Erythroblast (primary cell): ENCODE measurements around the gene MAST2.

ENCODE experiments used
- DNase-seq, 2 experiments: peaks; one replicate each; lab custom pipeline; 2025; lab: John Stamatoyannopoulos, UW
- GATA1 ChIP-seq: IDR thresholded peaks from 2 replicates; pipeline ENCODE4 v1.6.1; 2011; ENCODE audit warnings: low read depth, mild to moderate bottlenecking, control low read depth, low read length, moderate library complexity
- POLR2A ChIP-seq: IDR thresholded peaks from 2 replicates; pipeline ENCODE4 v1.6.1; 2011; ENCODE audit warnings: mild to moderate bottlenecking, low read length

MAST2 gene

GRCh38 chr1:45803299-45803780, at the start of gene MAST2:
Gene MAST2 (plus strand): TSS chr1:45803612. CDS start chr1:45803896, 284 bp downstream.
- TF ChIP-seq POLR2A (peak; percentile 56), GATA1 (no peak)
- peak; percentile 91 to 95 for DNase-seq

DNA sequence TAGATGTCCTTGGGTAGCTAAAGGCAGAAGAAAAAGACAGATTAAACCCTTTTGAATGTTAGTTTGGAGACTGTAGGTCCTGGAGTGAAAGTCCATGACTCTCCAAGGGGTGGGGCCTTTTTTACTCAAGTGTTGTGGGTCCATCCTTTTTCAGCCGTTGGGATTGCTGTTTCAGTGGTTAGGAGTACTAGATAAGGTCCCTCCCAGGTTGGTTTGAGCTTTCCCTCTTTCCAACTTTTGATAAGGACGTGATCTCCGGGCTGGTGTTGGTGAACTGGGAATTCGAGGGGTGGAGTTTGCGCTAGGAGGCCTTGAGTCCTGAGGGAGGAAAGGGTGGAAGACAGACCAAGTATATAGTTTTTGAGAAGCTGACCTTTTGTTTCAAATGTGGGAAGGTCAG, 47.7 kb upstream of the MAST2 start:
- DNase-seq: no peak
- no peak for TF ChIP-seq GATA1
- no peak for TF ChIP-seq POLR2A

DNA sequence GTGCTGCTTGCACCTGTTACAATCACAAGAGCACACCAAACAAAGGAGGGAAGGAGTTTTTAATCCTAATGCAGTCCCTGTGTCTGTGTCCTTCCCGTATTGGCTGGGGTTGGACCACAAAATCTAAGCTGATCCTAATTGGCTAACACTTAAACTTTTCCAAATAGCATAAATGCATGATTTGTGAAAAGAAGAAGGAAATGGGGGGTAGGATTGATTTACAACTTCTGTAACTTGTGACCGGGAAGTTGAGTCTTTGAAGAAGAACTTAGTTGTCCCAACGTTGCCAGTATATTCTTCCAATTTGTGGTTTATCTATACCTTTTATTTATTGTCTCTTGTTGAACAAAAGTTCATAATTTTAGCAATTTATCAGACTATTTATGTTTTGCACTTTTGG, 41.1 kb upstream of the MAST2 start:
- no peak for DNase-seq
- TF ChIP-seq GATA1 (no peak), POLR2A (no peak)

- TF ChIP-seq GATA1: no peak
- TF ChIP-seq POLR2A: no peak
- no peak for DNase-seq
These were observed 37.2 kb upstream of the MAST2 start for GRCh38 chr1:45765999-45766792.

- no peak for TF ChIP-seq POLR2A
- no peak for TF ChIP-seq GATA1
- no peak for DNase-seq
These were observed 36.4 kb upstream of the MAST2 start for GRCh38 chr1:45767035-45767434.

GRCh38 chr1:45769261-45769932, 34.0 kb upstream of the MAST2 start:
- peak in 1 of 2 experiments; percentile 30 for DNase-seq
- no peak for TF ChIP-seq POLR2A
- no peak for TF ChIP-seq GATA1

- TF ChIP-seq POLR2A (no peak), GATA1 (no peak)
- DNase-seq: no peak
These were observed 30.4 kb upstream of the MAST2 start for GRCh38 chr1:45772971-45773370.

DNA sequence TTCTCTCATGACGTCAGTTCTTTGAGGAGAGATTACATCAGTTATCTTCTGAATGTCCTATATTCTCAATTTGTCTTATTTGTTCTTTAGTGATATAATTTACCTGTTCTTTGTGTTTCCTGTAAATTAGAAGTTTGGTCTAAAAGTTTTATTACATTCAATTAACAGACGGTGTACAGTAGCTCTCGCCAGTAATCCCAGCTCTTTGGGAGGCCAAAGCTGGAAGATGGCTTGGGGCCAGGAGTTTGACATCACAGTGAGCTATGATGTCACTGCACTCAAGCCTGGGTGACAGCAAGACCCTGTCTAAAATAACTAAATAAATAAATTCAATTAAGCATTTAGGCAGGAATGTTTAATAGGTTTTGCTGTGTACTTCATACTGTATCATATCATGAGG, 27.6 kb upstream of the MAST2 start:
- no peak for DNase-seq
- TF ChIP-seq POLR2A (no peak), GATA1 (no peak)

DNA sequence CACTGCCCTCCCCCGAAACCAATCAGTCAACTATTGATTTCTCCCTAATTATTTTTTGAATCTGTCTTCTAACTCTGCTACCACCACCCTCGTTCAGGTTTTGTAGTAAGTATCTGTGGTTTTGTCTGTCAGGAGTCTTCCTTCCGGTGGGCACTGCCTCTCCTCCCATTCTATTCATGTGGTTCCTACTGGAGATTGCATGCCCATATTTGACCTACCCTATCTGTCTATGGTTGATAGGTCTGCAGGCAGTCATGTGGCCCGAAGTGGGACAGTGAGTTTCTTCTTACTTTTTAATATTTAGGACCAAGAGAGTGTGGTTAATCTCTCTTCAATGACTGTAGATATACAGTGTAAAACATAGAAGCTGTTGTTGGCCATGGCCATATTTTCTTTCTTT, 17.8 kb upstream of the MAST2 start:
- no peak for DNase-seq
- TF ChIP-seq GATA1: no peak
- TF ChIP-seq POLR2A: no peak

- DNase-seq: no peak
- TF ChIP-seq GATA1 (no peak), POLR2A (no peak)
These were observed 15.5 kb upstream of the MAST2 start for GRCh38 chr1:45787905-45788304.

DNA sequence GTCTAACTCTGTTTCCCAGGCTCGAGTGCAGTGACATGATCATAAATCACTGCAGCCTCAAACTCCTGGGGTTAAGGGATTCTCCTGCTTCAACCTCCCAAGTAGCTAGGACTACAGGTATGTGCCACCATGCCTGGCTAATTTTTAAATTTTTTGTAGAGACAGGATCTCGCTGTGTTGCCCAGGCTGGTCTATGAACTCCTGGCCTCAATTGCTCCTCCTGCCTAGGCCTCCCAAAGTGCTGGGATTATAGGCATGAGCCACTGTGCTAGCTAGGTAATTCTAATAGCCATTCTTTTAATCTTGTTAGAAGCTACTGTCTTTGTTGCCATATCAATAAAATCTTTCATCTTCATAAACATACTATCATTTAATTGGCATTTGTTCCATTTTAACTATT, 13.8 kb upstream of the MAST2 start:
- no peak for DNase-seq
- TF ChIP-seq POLR2A (no peak), GATA1 (no peak)

GRCh38 chr1:45792744-45793143, 10.7 kb upstream of the MAST2 start:
- TF ChIP-seq GATA1: no peak
- DNase-seq: no peak

- TF ChIP-seq GATA1 (no peak), POLR2A (no peak)
- DNase-seq: no peak
These were observed 9.3 kb upstream of the MAST2 start for GRCh38 chr1:45793942-45794604.

DNA sequence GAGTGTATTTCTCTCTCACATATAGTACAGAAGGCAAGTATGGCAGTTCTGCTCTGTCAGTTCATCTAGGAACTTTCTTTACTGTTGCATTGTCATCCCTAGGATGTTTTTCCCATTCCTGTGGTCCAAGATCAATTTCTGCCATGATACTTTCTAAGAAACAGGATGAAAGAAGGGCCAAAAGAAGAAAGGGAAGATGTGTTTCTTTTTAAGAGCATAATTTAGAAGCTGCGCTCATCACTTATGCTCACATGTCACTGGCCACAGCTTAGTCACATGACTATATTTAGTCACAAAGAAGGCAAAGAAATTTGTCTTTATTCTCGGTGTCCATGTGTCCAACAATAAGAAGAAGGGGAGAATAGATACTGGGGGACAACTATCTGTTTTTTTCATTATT, 7.0 kb upstream of the MAST2 start:
- TF ChIP-seq POLR2A (no peak), GATA1 (no peak)
- DNase-seq: no peak

GRCh38 chr1:45796946-45797345, 6.5 kb upstream of the MAST2 start:
- no peak for TF ChIP-seq POLR2A
- no peak for TF ChIP-seq GATA1
- DNase-seq: no peak
